ENCODE measurements around the gene NACC2.
"Not testable (repeated sequence)": the region's sequence is repeated elsewhere in the genome, so short reads cannot be mapped to it uniquely, and the experiment has no call there.

The NACC2 gene

GRCh38 chr9:136079211-136079915, 15.7 kb downstream of the NACC2 start:
- no peak for DNase-seq

GRCh38 chr9:136078498-136079011, 16.5 kb downstream of the NACC2 start:
- no peak for DNase-seq

- DNase-seq = no peak
Observed at GRCh38 chr9:136078024-136078423, 17.1 kb downstream of the NACC2 start.

GRCh38 chr9:136077491-136077890, 17.6 kb downstream of the NACC2 start:
- no peak for DNase-seq

GRCh38 chr9:136075881-136076678, 19.0 kb downstream of the NACC2 start:
- no peak for DNase-seq

GRCh38 chr9:136075134-136075841, 19.8 kb downstream of the NACC2 start:
- no peak for DNase-seq

GRCh38 chr9:136074706-136075105, 20.4 kb downstream of the NACC2 start:
- DNase-seq = no peak

GRCh38 chr9:136062657-136063439, 32.2 kb downstream of the NACC2 start:
- no peak for DNase-seq

- not testable (repeated sequence) for DNase-seq
Observed at GRCh38 chr9:136061916-136062315, 33.2 kb downstream of the NACC2 start.

- no peak for DNase-seq
Observed at GRCh38 chr9:136061405-136061804, 33.7 kb downstream of the NACC2 start.

- no peak for DNase-seq
Observed at GRCh38 chr9:136060671-136061371, 34.3 kb downstream of the NACC2 start.

- DNase-seq = no peak
Observed at GRCh38 chr9:136059851-136060670, 35.0 kb downstream of the NACC2 start.

GRCh38 chr9:136059321-136059791, 35.7 kb downstream of the NACC2 start:
- DNase-seq = no peak

- DNase-seq = no peak
Observed at GRCh38 chr9:136058801-136059302, 36.2 kb downstream of the NACC2 start.

- DNase-seq = no peak
Observed at GRCh38 chr9:136058084-136058483, 37.0 kb downstream of the NACC2 start.

- no peak for DNase-seq
Observed at GRCh38 chr9:136057236-136058081, 37.6 kb downstream of the NACC2 start.

GRCh38 chr9:136056546-136057235, 38.4 kb downstream of the NACC2 start:
- DNase-seq = no peak

GRCh38 chr9:136055715-136056545, 39.2 kb downstream of the NACC2 start:
- DNase-seq = no peak

All from RPMI8226 (cell line).